GM21360 (cell line): ENCODE results near the gene BIRC5.

Experiments used
- ATAC-seq: cut with Tn5 transposase; IDR thresholded peaks from one replicate; pipeline ENCODE4 v1.9.1; 2021; ENCODE audit warnings: mild to moderate bottlenecking, moderate library complexity; ENCODE audit not compliant: unreplicated experiment

BIRC5 gene

DNA sequence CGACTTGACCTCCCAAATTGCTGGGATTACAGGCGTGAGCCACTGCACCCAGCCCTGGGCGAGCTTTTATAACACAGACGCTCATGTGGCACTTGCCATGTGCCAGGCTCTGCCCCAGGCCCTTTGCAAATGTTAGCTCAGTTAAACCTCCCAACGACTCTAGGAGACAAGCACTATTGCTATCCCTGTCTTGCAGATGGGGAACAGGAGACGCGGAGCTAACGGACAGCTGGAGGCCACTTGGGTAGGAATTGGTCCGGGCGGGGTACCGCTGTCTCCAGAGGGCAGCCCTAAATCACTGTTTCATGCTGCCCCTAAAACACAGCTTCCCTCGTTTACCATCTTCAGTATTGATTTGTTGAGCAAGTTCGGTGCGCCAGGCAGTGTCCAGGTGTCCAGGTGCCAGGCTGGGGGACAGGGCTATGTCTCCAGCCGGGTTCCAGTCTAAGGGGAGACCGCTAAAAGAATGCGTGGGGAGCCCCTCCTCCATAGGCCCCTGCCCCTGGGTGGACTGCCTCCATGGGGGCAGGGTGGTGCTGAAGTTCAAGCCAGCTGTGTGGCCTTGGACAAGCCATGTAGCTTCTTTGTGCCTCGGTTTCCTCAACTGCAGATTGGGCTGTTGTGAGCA is 41.1 kb downstream of the BIRC5 start:
- no peak for ATAC-seq

DNA sequence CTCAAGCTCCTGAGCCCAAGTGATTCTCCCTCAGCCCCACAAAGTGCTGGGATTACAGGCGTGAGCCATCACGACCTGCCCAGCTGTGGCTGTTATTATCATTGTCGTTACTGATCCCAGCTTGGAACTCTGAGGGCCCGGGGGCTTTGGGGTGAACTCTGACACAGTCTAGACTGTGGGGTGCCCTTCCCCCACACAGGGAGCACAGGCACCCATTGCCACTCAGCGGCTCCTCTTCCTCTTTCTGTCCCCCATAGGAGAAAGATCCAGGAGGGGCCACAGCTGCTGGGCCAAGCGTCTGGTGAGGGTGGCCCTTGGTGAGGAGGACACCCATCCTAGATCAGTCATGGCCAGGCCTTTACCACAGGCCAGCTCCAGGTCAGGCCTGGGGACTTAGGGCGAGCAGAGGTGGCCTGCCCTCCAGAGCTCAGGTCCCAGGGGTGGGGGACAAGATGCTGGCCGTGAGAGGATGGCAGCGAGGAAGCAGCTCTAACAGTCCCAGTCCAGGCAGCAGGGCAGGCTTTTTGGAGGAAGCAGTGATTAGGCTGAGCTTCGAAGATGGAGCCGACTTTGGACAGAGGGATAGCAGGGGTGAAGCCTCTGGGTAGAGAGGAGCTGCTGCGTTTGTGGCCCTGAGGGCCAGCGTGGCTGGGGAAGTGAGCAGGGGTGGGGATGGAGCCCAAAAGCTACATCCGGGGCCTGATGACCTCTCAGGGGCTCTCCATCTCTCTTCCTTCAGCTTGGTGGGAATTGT is 42.1 kb downstream of the BIRC5 start:
- no peak for ATAC-seq

DNA sequence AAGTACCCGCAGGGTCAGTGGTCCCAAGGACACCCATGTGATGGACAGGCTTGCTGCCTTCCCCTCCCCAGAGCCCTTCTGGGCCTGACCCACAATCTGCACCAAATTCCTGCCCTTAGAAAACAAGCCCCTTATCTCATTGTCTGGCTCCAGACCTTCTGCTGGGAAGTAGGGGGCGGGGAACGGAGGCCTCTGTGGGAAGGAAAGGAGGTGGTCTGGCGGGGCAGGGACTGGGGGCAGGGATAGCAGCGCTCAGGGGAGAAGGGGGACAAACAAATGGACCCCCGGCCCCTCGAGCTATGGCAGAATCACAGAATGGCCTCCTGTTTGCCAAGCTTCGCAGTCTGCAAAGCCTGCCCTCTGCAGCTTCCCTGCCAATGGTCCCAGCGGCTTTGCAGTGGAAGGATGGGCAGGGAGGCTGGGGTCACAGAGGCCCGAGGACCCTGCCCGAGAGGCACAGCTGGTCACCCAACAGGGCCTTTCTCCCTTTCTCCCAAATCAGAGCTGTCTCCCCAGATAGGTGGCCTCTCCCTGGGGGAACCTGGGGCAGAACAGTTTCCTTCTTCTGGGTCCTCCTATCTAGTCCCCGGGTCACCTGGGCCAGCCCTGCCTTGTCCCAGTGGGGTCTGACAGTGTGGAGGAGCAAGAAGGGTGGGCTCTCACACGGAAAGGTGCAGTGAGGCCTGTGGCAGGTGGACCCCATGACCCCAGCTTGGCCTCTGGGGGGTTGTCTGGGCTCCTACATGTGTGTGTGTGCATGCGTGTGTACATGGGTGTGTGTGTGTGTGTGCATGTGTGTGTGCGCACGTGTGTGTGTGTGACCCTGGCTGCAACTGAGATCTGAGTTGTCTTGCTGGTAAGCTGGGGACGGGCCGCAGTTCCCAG is 42.9 kb downstream of the BIRC5 start:
- ATAC-seq, result no peak

DNA sequence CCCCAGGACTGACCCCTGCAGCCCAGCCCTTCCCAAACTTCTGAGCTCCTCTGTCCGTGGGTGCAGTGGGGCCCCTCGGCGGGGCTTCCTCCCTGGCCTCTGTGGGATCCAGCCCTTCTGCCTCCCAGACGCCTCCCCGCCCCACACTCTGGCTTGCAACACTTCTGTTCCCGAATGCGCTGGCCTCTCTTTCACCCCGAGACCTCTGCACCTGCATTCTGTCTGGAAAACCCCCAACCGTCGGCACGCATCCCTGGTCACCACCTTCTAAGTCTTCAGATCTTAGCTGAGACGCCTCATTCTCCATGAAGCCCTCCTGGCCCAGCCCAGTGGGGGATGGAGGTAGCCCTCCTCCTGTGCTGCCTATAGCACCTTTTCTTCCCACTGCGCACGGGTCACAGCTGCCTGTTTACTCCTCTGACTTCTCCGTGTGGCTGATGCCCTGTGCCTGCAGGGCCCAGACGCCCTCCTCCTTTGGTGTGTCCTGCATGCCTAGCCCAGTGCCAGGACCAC is 43.8 kb downstream of the BIRC5 start:
- no peak for ATAC-seq

DNA sequence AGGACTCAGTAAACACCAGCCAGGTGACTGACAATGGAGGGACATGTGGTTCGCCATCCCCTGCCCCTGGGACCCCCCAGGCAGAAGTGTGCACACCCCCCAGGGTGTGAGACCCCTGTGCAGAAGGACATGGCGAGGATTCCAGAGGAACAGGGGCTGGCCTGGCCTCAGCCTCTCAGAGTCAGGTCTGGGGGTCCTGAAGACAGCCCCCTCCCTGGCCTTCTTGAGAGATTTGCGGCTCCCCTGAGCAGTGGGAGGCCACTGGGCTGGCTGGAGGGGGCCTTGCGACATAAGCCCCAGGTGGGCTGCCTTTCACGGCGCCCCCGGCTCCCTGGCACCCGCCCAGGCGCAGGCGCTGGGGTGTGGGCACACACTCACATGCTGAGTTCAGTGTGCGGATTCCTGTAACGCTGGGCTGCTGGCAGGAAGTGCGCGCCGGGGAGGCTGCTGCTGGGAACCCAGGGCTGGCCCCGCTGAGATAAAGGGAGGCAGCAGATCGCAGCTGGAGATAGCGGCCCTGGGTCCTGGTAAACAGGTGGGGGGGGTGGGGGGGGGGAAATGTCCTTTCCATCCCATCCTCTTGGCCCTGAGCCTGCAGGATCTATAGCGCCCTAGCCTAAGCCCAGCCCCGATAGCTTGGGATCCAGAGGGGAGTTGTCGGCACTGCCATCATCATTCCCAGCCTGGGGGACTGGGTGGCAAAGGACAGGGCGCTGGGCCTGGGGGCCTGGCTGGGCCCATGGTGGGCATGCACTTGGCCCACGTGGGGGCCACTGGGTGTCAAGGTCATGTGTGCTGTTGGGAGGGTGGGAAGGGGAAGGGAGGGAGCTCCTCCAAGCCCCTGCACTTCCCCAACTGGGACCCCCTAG is 44.5 kb downstream of the BIRC5 start:
- no peak for ATAC-seq

DNA sequence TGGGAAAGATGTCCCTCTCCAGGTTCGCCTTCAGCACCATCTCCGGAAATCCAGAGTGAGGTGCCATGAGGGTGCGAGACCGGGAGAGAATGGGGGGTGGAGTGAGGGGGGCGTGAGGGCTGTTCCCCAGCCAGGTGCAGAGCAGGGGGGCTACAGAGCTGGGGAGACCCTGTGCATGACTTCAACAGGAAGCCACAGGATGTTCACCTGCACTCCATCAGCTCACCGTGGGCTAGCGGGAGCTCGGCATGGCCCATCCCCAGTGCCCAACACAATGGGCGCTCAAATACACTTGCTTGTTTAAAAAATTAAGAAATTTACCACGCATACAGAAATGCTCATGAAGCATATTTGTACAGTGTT is 45.1 kb downstream of the BIRC5 start:
- no peak for ATAC-seq

DNA sequence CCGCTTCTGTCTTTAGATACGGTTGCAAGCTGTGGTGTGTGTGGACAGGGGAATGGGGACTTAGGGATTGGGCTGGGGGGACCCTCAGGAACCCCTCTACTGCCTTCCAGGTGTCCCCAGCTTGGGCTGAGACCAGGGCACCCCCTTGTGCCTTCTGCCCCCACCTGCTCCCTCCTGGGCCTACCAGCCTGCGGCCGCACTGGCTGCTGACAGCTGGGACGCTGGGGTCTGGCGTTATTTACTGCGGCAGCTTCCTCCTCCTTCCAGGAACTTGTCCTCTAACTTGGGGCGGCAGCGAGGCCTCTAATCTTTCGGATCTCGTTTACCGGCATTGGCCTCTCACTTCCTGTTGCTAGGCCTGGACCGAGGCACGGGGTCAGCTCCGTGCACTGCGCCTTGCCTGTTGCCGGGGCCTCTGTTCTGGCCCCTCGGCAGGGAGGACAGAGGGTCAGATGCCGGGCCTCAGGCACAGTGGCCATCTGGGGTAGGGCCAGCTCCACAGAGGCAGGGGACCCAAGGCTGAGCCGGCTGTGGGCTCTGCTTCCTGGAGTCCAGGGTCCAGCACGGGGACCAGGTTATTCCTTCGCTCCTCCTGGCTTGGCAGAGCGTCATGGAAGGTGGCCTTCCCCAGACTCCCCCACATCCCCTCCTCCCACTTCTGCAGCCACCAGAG is 49.1 kb downstream of the BIRC5 start:
- ATAC-seq, result no peak

DNA sequence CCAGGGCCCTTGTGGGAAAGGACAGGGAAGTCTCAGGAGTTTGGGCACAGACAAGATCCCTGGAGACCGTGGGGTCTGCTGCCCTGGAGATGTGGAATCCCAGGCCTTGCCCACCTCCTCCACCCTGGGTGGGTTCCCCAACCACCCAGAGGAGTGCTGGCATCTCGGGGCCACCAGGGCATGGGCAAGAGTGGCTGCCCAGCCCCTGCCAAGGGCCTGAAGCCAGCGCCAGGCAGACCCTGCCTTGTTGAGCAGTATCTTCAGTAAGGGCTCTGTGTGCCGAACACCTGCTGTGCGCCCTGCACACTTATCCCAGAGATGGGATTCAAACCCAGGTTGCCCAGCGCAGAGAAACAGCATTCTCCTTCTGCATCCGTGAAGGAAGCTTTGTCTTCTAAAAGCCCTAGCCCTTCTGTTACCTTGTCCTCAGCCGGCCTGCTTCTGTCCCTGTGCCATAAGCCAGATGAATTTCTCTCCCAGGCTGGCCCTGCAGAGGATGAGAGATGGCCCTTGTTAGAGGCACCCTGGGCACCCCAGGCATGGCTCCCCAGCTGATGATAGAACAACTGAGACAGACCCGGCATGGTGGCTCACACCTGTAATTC is 49.8 kb downstream of the BIRC5 start:
- no peak for ATAC-seq

DNA sequence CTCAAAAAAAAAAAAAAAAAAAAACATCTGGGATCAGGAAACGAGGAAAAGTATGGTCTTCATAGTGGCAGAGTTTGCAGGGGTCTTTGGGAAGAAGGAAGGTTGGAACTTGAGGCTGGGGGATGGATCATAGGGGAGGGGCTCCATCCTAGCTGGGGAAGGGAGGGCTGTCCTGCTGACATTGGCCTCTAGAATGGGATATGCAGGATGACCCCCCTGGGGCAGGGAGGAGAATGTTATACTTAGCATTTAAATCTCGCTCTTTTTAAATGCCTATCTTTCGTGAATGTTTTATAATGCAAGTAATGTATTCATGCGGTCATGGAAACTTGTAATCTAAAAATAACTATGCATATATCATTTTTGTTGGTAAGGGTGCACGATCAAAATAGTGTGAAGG is 50.5 kb downstream of the BIRC5 start:
- no peak for ATAC-seq

DNA sequence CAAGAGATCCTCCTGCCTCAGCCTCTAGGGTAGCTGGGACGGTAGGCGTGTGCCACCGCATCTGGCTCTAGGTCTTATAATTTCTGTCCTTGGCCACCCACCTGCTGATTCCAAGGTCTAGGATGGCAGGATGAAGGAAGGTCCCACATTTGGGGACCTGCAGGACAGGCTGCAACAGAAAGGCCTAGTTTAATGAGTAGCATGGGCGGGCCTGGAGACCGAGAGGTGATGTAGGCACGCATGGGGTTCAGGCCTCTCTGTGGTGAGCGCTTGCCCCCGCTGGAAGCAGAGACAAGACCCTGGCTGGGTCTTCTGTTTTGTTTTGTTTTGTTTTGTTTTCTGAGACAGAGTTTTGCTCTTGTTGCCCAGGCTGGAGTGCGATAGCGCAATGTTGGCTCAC is 51.1 kb downstream of the BIRC5 start:
- ATAC-seq, result no peak

DNA sequence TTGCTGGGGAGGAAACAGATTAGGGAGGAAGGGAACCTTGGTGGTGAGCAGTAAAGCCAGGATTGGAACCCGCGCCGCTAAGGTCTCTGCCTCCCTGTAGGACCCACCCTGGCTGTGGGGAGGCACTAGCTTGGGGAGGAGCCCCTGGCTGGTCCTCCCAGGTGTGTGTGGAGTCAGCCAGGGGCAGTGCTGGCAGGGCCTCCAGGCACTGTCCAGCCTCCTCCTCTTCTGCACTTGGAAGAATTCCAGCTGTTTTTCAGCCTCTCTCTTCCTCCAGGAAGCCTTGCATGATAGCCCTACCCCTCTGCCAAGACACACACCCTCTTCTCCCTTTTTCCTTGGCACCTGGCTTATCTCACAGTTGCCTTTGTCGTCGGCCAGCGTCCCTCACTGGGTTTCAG is 52.2 kb downstream of the BIRC5 start:
- ATAC-seq, result no peak

DNA sequence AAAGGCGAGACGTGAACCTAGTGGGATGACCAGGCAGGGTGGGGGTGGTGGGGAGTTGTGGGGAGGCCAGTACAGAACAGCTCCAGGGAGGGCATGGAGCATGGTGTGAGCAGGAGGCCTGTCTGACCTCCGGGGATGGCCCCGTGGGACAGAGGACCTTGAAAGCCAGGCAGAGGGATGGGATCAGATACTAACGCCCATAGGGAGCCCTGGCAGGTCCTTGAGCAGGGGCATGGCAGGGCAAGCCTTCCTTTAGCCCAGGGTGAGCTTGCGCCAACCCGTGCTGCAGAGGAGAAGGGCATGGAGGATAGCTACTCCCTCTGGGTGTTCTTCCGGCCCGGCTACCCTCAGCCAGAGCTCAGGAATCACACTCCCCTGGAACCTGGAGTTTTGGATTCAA is 52.7 kb downstream of the BIRC5 start:
- no peak for ATAC-seq

DNA sequence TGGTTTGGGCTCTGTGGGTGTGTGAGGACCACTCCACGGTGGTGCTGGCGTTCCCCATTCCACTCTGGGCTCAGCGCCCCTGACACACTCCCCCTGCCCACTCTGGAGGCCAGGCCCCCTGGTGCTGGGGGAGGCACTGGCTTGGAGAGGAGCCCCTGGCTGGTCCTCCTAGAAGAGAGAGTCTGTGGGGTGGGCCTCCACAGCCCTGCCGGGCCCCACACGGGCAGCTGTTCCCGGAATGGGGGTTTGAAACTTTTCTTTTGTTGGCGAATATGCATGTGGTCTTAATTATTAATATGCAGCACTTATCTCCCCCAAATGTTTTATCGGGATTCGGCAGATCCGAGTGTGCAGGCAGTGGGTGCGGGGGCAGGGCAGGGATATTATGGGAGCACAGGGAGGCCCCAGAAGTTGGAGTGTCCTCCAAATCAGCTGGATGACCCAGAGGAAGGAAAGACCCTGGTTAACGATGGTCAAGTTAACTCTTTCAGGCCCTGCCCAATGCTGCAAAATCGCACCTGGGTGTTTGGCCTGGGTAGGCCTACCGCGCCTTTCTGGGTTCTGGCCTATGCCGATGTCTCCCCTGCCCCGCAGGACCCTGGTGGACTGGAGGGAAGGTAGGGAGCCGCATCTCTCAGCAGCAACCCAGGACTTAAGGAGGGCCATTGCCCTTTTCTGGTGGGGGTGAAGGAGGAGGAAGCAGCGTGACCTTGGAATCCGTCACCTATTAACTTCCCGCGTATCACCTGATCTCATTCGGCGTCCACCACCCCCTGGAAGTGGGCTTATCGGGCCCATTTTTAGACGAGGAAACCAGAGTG is 53.4 kb downstream of the BIRC5 start:
- ATAC-seq, result no peak

DNA sequence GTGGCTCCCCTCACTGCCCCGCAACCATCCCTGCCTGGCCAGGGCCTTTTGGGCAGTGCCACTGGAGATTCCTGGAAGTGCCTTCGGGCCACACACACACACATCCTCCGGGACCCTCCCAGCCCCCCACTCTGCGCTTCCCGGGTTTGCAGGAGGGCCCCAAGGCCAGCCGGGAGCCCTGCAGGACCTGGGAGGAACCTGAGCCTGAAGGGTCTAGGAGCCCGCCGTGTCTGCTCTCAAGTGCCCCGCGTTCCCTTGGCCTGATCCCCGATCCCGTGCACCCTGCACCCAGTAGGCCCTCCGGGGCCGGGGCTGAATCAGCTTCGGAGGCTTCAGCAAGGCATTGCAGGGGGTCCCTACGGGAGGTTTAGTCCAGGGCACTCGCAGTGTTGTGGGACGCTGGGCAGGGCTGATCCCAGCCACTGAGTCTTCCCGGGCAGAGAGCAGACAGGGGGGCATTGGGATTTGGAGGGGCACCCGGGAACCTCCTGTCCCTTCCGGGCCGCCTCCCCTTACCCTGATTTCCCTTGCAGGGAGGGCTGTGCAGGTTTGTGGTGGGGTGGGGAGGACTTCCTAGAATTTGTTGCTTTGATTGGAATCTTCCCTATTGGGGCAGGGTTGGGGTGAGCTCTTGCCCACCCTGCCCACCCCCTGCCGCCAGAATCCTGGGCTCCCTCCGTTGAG is 54.3 kb downstream of the BIRC5 start:
- ATAC-seq, result no peak

DNA sequence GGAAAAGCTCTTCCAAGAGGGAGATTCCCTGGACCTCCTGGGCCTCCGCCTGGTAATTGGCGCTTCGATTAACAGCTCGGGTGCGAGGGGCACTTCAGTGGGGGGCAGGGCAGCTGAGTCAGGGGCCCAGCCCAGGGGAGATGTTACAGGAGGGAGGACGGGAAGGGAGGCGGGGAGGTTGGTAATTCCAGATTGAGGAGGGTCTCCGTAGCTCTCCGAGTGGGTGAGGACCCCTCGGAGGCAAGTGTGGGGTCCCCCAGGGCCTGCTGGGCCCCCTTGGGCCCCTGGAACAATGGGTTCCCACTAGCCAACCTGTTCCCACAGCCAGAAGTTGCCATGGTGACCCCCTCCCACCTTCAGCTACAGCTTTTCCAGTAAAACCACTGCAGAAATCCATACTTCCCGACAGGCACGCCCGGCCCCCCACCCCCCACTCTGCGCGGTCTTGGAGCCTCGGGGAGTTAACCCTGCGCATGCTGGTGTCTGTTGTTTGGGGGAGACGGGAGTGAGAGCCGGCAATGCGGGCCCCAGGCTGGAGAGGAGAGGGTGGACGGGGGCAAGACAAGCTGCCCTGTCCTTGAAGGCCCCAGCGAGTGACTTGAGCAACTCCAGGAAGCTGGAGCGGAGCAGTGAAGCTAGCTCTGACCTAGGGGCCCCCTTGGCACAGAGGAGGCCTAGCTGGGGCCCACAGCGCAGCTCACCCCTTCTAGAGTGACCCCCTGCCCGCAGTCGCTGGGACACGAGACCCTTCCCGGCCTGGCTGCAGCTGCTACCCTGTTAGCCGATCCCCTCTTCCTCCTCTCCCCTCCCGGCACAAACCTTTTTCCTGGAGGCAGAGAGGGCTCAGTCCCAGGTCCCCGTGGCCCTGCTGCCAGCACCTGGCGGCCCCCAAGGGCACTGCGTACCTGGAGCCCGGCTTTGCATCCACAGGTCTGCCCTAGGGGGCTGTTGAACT is 55.2 kb downstream of the BIRC5 start:
- ATAC-seq, result no peak

DNA sequence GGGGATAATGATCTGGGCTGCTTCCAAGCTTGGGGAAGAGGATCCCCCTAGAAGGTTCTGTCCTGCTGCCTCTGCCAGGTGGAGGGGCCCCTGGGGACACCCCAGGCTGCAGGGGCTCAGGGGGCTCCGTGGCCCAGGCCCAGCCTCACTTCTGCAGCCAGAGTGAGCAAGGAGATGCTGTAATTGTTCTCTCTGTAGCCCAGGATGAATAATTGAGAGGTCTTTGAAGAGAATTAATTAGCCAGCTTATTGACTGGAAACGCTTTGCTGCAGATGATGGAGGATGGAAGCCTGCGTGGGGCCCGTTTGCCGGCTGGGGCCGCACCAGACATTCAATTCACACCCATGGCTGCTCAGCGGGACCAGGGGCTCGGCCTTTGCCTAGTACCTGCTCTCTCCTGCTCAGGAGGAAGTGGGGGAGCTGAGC is 55.9 kb downstream of the BIRC5 start:
- ATAC-seq, result no peak
